HCT116 (cell line): ENCODE measurements around the gene HLA-DRB5.

Experiments
- CTCF ChIP-seq, 3 experiments: fragments of 200-600 bp in 1 of 3; sonication (generic) in 1 of 3; IDR thresholded peaks in 2 of 3; conservative IDR thresholded peaks in 1 of 3; 2 replicates each; pipeline ENCODE4 v1.5.1; 2012 to 2017; ENCODE audit warnings: low read depth in 2 of 3, low read length in 2 of 3, antibody characterized with exemption in 1 of 3, borderline replicate concordance in 1 of 3, control low read depth in 1 of 3, mild to moderate bottlenecking in 1 of 3, mixed read lengths in 1 of 3, mixed run types in 1 of 3, moderate library complexity in 1 of 3; ENCODE audit not compliant: insufficient read depth in 1 of 3
- ELF1 ChIP-seq: IDR thresholded peaks from 2 replicates; pipeline ENCODE4 v1.6.1; 2012; ENCODE audit warnings: low read depth, borderline replicate concordance
- EZH2 ChIP-seq: fragments of 200-600 bp; sonication (generic); IDR thresholded peaks from 2 replicates; pipeline ENCODE4 v1.6.1; 2017; ENCODE audit warnings: antibody characterized with exemption, mixed run types
- MAX ChIP-seq: IDR thresholded peaks from 2 replicates; pipeline ENCODE4 v1.6.1; 2012
- POLR2A ChIP-seq: IDR thresholded peaks from 2 replicates; pipeline ENCODE4 v1.7.0; 2011; ENCODE audit warnings: borderline replicate concordance; ENCODE audit not compliant: insufficient read depth, insufficient read length; ENCODE audit errors: extremely low read depth
- POLR2AphosphoS5 ChIP-seq: IDR thresholded peaks from 2 replicates; pipeline ENCODE4 v1.6.1; 2011; ENCODE audit warnings: mild to moderate bottlenecking, low read depth, low read length, moderate library complexity
- SIN3A ChIP-seq: IDR thresholded peaks from 2 replicates; pipeline ENCODE4 v1.6.1; 2012; ENCODE audit warnings: low read depth
- SRF ChIP-seq: IDR thresholded peaks from 2 replicates; pipeline ENCODE4 v1.6.1; 2012; ENCODE audit warnings: low read depth
- TF ChIP-seq, protein P1 (sequence below): IDR thresholded peaks from 2 replicates; pipeline ENCODE4 v1.6.1; 2012; ENCODE audit warnings: low read depth

GRCh38 chr6:32539839-32540238, 9.8 kb upstream of the HLA-DRB5 start:
- TF ChIP-seq, protein P1, sequence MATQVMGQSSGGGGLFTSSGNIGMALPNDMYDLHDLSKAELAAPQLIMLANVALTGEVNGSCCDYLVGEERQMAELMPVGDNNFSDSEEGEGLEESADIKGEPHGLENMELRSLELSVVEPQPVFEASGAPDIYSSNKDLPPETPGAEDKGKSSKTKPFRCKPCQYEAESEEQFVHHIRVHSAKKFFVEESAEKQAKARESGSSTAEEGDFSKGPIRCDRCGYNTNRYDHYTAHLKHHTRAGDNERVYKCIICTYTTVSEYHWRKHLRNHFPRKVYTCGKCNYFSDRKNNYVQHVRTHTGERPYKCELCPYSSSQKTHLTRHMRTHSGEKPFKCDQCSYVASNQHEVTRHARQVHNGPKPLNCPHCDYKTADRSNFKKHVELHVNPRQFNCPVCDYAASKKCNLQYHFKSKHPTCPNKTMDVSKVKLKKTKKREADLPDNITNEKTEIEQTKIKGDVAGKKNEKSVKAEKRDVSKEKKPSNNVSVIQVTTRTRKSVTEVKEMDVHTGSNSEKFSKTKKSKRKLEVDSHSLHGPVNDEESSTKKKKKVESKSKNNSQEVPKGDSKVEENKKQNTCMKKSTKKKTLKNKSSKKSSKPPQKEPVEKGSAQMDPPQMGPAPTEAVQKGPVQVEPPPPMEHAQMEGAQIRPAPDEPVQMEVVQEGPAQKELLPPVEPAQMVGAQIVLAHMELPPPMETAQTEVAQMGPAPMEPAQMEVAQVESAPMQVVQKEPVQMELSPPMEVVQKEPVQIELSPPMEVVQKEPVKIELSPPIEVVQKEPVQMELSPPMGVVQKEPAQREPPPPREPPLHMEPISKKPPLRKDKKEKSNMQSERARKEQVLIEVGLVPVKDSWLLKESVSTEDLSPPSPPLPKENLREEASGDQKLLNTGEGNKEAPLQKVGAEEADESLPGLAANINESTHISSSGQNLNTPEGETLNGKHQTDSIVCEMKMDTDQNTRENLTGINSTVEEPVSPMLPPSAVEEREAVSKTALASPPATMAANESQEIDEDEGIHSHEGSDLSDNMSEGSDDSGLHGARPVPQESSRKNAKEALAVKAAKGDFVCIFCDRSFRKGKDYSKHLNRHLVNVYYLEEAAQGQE: no peak
- TF ChIP-seq POLR2A (no peak), CTCF (IDR thresholded peaks at IDR 0.05 in 2 of 3, conservative IDR thresholded peaks at IDR 0.05 in 1 of 3; ENCODE audit: borderline replicate concordance in 1 of 3, insufficient read depth in 1 of 3, low read depth in 2 of 3, low read length in 2 of 3) (no peak), EZH2 (no peak), SRF (no peak), POLR2AphosphoS5 (no peak), SIN3A (no peak), ELF1 (no peak), MAX (no peak)
